Esophagus squamous epithelium (tissue), 4 donors: ENCODE measurements around the gene OR4E2.

Experiments
- POLR2A ChIP-seq, 4 donors: fragments of 450-650 bp; IDR thresholded peaks; one replicate each; pipeline ENCODE4 v1.6.1; 2017; ENCODE audit warnings: antibody characterized with exemption in 4 of 4, mild to moderate bottlenecking in 4 of 4, moderate library complexity in 3 of 4
- TF ChIP-seq, protein P1 (sequence below), 6 experiments: fragments of 450-650 bp in 4 of 6; fragments of 200-600 bp in 2 of 6; sonication (generic) in 2 of 6; IDR thresholded peaks; one replicate each; pipeline ENCODE4 v1.5.1; 2016 to 2019; ENCODE audit warnings: antibody characterized with exemption in 6 of 6, mild to moderate bottlenecking in 4 of 6, moderate library complexity in 4 of 6

DNA sequence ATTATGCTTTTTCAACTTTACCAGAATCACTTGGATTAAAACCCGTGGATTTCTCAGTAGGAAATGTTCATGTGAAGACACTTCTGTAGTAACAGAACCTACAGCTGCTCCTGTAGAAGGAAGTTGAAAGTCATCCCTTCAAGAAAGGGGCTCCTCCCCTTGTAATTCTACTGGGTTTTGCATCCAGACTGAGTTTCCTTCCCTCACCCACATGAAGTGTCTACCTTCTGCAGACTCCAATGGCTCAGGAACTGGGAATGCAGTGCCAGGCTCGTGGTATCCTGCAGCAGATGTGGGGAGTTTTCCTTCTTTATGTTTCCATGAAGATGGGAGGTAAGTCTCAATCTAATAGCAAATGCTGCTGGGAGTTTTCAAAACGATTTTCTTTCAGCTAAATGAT lies 11.0 kb upstream of the OR4E2 start:
- TF ChIP-seq, protein P1, sequence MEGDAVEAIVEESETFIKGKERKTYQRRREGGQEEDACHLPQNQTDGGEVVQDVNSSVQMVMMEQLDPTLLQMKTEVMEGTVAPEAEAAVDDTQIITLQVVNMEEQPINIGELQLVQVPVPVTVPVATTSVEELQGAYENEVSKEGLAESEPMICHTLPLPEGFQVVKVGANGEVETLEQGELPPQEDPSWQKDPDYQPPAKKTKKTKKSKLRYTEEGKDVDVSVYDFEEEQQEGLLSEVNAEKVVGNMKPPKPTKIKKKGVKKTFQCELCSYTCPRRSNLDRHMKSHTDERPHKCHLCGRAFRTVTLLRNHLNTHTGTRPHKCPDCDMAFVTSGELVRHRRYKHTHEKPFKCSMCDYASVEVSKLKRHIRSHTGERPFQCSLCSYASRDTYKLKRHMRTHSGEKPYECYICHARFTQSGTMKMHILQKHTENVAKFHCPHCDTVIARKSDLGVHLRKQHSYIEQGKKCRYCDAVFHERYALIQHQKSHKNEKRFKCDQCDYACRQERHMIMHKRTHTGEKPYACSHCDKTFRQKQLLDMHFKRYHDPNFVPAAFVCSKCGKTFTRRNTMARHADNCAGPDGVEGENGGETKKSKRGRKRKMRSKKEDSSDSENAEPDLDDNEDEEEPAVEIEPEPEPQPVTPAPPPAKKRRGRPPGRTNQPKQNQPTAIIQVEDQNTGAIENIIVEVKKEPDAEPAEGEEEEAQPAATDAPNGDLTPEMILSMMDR (IDR thresholded peaks at IDR 0.05) = no peak
- TF ChIP-seq POLR2A (IDR thresholded peaks at IDR 0.05) = no peak
